ENCODE results near the gene XPNPEP3. TPM values are rescaled to one million over a fixed set of nuclear protein-coding genes. Genes with fewer than 3 reads are reported as not detected.

The XPNPEP3 gene
- total and polyA plus RNA-seq, 2 of the 4 experiments (the other 2 are of a cell fraction): 9.3 to 10.9 TPM

- in situ Hi-C loops (cut with MboI; ENCODE audit: low sequenced_read_pairs): loop anchor here (25.0 kb wide), 1 partner anchor 584 kb away; no protein-coding TSS in a partner anchor
- ATAC-seq (ENCODE audit: low read depth) (peak; percentile 17; the same call in 1 of the 2 replicates), DNase-seq (no peak)
- Histone ChIP-seq H2AK9ac (replicated peaks; ENCODE audit: low read depth, low read length, poor library complexity) (no peak overlapping the region), H4K8ac (ENCODE audit: low read depth in 2 of 2, low read length in 2 of 2) (no peak overlapping the region), H3K14ac (replicated peaks; ENCODE audit: low read depth, low read length) (no peak overlapping the region), H4K5ac (ENCODE audit: low read depth, low read length) (no peak overlapping the region), H3K4me3 (ENCODE audit: insufficient read depth, low read depth, low read length) (no peak overlapping the region), H3K36me3 (ENCODE audit: control insufficient read depth, insufficient read depth, low read length) (peaks cover 19% of the 10 kb centered on the region), H2BK15ac (ENCODE audit: low read depth, low read length) (no peak overlapping the region), H2BK5ac (ENCODE audit: low read depth, low read length, poor library complexity, severe bottlenecking) (no peak overlapping the region), H4K20me1 (ENCODE audit: insufficient read depth, low read length) (no peaks in the 10 kb centered on the region), H3K23ac (ENCODE audit: low read depth, low read length) (peak overlapping the region; percentile 75; the same call in 1 of the 2 replicates), H4K91ac (ENCODE audit: insufficient read depth, low read depth, low read length) (no peak overlapping the region), H3K4me1 (ENCODE audit: control insufficient read depth, insufficient read depth, low read length) (no peaks in the 10 kb centered on the region), H3K27me3 (ENCODE audit: control insufficient read depth, insufficient read depth, low read length) (no peaks in the 10 kb centered on the region), H3K9ac (ENCODE audit: low read depth, low read length) (no peak overlapping the region), H3K18ac (ENCODE audit: low read depth, low read length) (no peak overlapping the region), H3K27ac (ENCODE audit: insufficient read depth, low read length) (no peak overlapping the region), H2AK5ac (ENCODE audit: low read depth, low read length) (no peak overlapping the region), H3K4ac (ENCODE audit: low read depth, low read length) (no peak overlapping the region), H2BK20ac (ENCODE audit: low read depth, low read length) (no peak overlapping the region), H3K79me1 (ENCODE audit: low read depth in 1 of 2, low read length in 2 of 2) (no peaks in the 10 kb centered on the region), H3K4me2 (ENCODE audit: low read depth, low read length) (no peak overlapping the region), H3K9me3 (ENCODE audit: control insufficient read depth, insufficient read depth, low read length) (no peaks in the 10 kb centered on the region), H3K56ac (ENCODE audit: extremely low read depth, insufficient read depth, low read length) (no peak overlapping the region), H3K9me1 (ENCODE audit: insufficient read depth, low read length) (no peaks in the 10 kb centered on the region), H2BK120ac (ENCODE audit: low read depth, low read length) (no peak overlapping the region), H2AFZ (replicated peaks; ENCODE audit: low read length, poor library complexity) (no peak overlapping the region)
- no peak for TF ChIP-seq NFE2L2 (IDR thresholded peaks at IDR 0.05; ENCODE audit: low read depth, low read length)
- TF ChIP-seq MAZ (IDR thresholded peaks at IDR 0.05; ENCODE audit: borderline replicate concordance, low read depth, low read length): no peak
- TF ChIP-seq SMC3 (IDR thresholded peaks at IDR 0.05; ENCODE audit: low read depth, low read length): no peak
- no peak for TF ChIP-seq ELK1 (IDR thresholded peaks at IDR 0.05; ENCODE audit: borderline replicate concordance, low read depth, low read length)
- no peak for TF ChIP-seq CTCF (conservative IDR thresholded peaks at IDR 0.05; ENCODE audit: low read depth, low read length)
- no peak for TF ChIP-seq CHD1 (IDR thresholded peaks at IDR 0.05; ENCODE audit: low read depth, low read length)
- no peak for TF ChIP-seq CEBPB (IDR thresholded peaks at IDR 0.05; ENCODE audit: low read depth, low read length)
- TF ChIP-seq USF2 (IDR thresholded peaks at IDR 0.05; ENCODE audit: low read depth, low read length): no peak
- TF ChIP-seq BHLHE40 (IDR thresholded peaks at IDR 0.05; ENCODE audit: low read depth, low read length): no peak
- no peak for TF ChIP-seq MXI1 (IDR thresholded peaks at IDR 0.05; ENCODE audit: borderline replicate concordance, low read depth, low read length)
- TF ChIP-seq RAD21 (IDR thresholded peaks at IDR 0.05; ENCODE audit: low read length): no peak
- no peak for TF ChIP-seq POLR2A (IDR thresholded peaks at IDR 0.05; ENCODE audit: low read depth, low read length)
- no peak for TF ChIP-seq MAFK (IDR thresholded peaks at IDR 0.05; ENCODE audit: low read depth, low read length)
- TF ChIP-seq RFX5 (IDR thresholded peaks at IDR 0.05; ENCODE audit: low read depth, low read length): no peak
- TF ChIP-seq FOS (IDR thresholded peaks at IDR 0.05; ENCODE audit: low read depth, low read length): no peak
- no peak for TF ChIP-seq RCOR1 (IDR thresholded peaks at IDR 0.05; ENCODE audit: insufficient replicate concordance, low read length)
- ChIA-PET POLR2A (ENCODE audit: unreplicated experiment) (no interaction called here), CTCF (interaction anchor here (0.5 to 1.6 kb wide), 3 partner anchors 13 to 449 kb away, joined by 3 read pairs; no protein-coding TSS in a partner anchor)
- TSS peak; percentile 11 for BruUV-seq (replicated peaks)
- dilution Hi-C loops (cut with HindIII; ENCODE audit: low sequenced_read_pairs, unreplicated experiment): no loop called here
- WGBS, 2 experiments (ENCODE audit: extremely low coverage in 2 of 2, insufficient read length in 1 of 2): no CpG with 5 or more reads among the region's 1 CpG
- intact Hi-C loops (cut with micrococcal nuclease): loop anchor here (10.0 kb wide), 1 partner anchor 196 kb away; no protein-coding TSS in a partner anchor
Observed at GRCh38 chr22:40928657-40929056, 71.7 kb downstream of the XPNPEP3 start.
